K562 (cell line): ENCODE measurements around the gene YIF1A. TPM values are rescaled to one million over a fixed set of nuclear protein-coding genes. Genes with fewer than 3 reads are reported as not detected.

Experiments used
- ERF ChIP-seq: fragments of 450-650 bp; formaldehyde crosslinking; IDR thresholded peaks from 2 replicates; pipeline ENCODE4 v1.4.0; 2020; ENCODE audit warnings: mild to moderate bottlenecking, mixed read lengths
- GABPA ChIP-seq: fragments of 200-800 bp; sonication (Bioruptor generic); conservative IDR thresholded peaks from 2 replicates; pipeline ENCODE4 v1.6.1; 2016; ENCODE audit warnings: low read depth, missing genetic modification characterization, missing compliant biosample characterization
- HMG20B ChIP-seq: fragments of 250-450 bp; sonication (Bioruptor Pico); IDR thresholded peaks from 2 replicates; pipeline ENCODE4 v1.5.0; 2021; ENCODE audit warnings: mild to moderate bottlenecking
- HOXB6 ChIP-seq: fragments of 250-450 bp; sonication (Bioruptor Pico); IDR thresholded peaks from 2 replicates; pipeline ENCODE4 v1.5.1; 2022; ENCODE audit warnings: mild to moderate bottlenecking, borderline replicate concordance
- JUND ChIP-seq, 2 experiments: IDR thresholded peaks; 2 replicates in 1 of 2; 3 replicates in 1 of 2; pipeline ENCODE4 v1.6.1; 2011; ENCODE audit warnings: borderline replicate concordance in 2 of 2, low read depth in 2 of 2, low read length in 2 of 2, improper control_type of control experiment in 1 of 2, missing biosample characterization in 1 of 2, missing genetic modification characterization in 1 of 2, missing genetic modification reagents in 1 of 2
- KDM1A ChIP-seq, 2 experiments: fragments of 450-650 bp; IDR thresholded peaks; 2 replicates each; pipeline ENCODE4 v1.6.1; 2016; ENCODE audit warnings: mild to moderate bottlenecking in 2 of 2
- NCOR1 ChIP-seq: fragments of 450-650 bp; IDR thresholded peaks from 2 replicates; pipeline ENCODE4 v1.6.1; 2016; ENCODE audit warnings: mild to moderate bottlenecking, moderate library complexity
- POLR2B ChIP-seq: fragments of 450-650 bp; IDR thresholded peaks from 2 replicates; pipeline ENCODE4 v1.6.1; 2018; ENCODE audit warnings: low read depth; ENCODE audit not compliant: partially characterized antibody
- PRPF4 ChIP-seq: fragments of 200-400 bp; formaldehyde crosslinking; IDR thresholded peaks from one replicate; pipeline ENCODE4 v1.6.1; 2017; ENCODE audit warnings: low read length, low read depth, mild to moderate bottlenecking; ENCODE audit not compliant: insufficient read depth, poor library complexity, severe bottlenecking
- RBM22 ChIP-seq: fragments of 200-400 bp; formaldehyde crosslinking; IDR thresholded peaks from 2 replicates; pipeline ENCODE4 v1.6.1; 2018; ENCODE audit warnings: low read length, low read depth; ENCODE audit not compliant: poor library complexity, severe bottlenecking
- SIN3B ChIP-seq: fragments of 450-650 bp; IDR thresholded peaks from 2 replicates; pipeline ENCODE4 v1.6.1; 2017; ENCODE audit warnings: low read depth, mild to moderate bottlenecking, moderate library complexity
- SMAD1 ChIP-seq: fragments of 150-350 bp; IDR thresholded peaks from 2 replicates; pipeline ENCODE4 v1.6.1; 2014; ENCODE audit warnings: low read length, low read depth; ENCODE audit not compliant: partially characterized antibody
- ZC3H4 ChIP-seq: sonication (generic); formaldehyde crosslinking; IDR thresholded peaks from 2 replicates; pipeline ENCODE4 v1.9.0; 2021; ENCODE audit warnings: missing genetic modification reagents, borderline replicate concordance
- ZNF146 ChIP-seq: IDR thresholded peaks from one replicate; pipeline ENCODE4 v1.6.1; 2018; ENCODE audit warnings: missing compliant biosample characterization; ENCODE audit not compliant: unreplicated experiment
- ZNF274 ChIP-seq: IDR thresholded peaks from 2 replicates; pipeline ENCODE4 v1.6.1; 2011; ENCODE audit warnings: low read depth, mild to moderate bottlenecking, low read length, moderate library complexity, borderline replicate concordance
- ZSCAN32 ChIP-seq: fragments of 450-650 bp; formaldehyde crosslinking; IDR thresholded peaks from 2 replicates; pipeline ENCODE4 v1.4.0; 2020; ENCODE audit warnings: mild to moderate bottlenecking, moderate library complexity
- polyA plus RNA-seq, 8 experiments: library from polyadenylated mRNA; depleted of rRNA in 4 of 8; stranded (reverse) in 5 of 8; unstranded in 3 of 8; fragments of >200 nt; fragmentation: Nextera tagmentation in 2 of 8; fragmentation: Illumina TruSeq in 1 of 8; extraction: Ambion mirVana in 2 of 8; extraction: Trizol in 1 of 8; gene quantifications; 2 replicates each; pipeline versions ENCODE4 v1.2.1 to v1.2.3, GENCODE V29; 2011 to 2014; ENCODE audit warnings: inconsistent platforms in 1 of 8, missing spikeins in 1 of 8
- total RNA-seq, 7 experiments: library from RNA; depleted of rRNA in 6 of 7; stranded (reverse); fragments of >200 nt in 6 of 7; fragmentation: Illumina TruSeq in 2 of 7; extraction: Trizol in 2 of 7; gene quantifications; 2 replicates each; pipeline versions ENCODE4 v1.2.1 to v1.2.3, GENCODE V29; 2011 to 2021; ENCODE audit warnings: low replicate concordance in 1 of 7

The YIF1A gene
- total and polyA plus RNA-seq, 9 of the 15 experiments (the other 6 are each of a cell fraction or from before 2014, with no cell fraction given) = 8.6 to 121 (median 77.2) TPM

DNA sequence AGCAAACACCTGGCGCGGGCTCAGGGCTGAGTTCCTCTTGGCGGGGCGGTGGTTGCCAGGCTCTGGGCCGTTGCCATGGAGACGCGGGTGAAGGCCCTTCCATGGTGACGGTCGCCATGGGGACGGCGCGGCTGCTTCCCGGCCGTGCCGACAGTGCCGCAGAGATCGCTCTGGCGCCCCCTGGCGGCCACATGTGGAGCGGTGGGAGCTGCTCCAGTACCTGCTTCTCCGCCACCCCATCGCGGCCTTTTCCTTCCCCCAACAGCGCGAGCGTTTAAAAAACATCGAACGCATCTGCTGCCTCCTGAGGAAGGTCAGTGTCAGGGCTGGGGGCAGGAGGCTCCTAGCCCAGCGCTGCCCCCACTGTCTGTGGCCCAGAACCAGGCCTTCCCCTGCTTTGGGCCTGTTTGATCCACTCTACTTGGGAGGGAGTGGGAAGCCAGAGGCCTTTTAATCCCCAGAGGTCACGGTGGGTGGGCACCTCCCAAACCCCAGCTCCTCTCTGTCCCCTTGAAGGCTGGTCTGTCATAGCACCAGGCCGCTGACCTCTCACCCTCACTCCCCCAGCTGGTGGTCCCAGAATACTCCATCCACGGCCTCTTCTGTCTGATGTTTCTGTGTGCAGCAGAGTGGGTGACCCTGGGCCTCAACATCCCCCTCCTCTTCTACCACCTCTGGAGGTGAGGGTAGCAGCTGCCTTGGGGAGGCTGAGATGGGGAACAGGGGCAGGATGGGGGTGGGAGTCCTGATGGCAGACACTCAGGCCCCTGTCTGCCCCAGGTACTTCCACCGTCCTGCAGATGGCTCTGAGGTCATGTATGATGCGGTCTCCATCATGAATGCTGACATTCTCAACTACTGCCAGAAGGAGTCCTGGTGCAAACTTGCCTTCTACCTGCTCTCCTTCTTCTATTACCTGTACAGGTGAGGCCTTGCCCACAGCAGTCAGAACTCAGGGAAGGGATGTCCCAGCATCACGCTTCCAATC lies 6.2 kb downstream of the YIF1A start (continued):
- TF ChIP-seq SMAD1 (no peak), ZC3H4 (CRISPR knock-in tag) (no peak), ERF (CRISPR knock-in tag) (0 out of 2 replicates have a peak, but pooled peaks have one; percentile 44), KDM1A (IDR thresholded peaks at IDR 0.05) (peak in 1 of 2 experiments; percentile 65; a peak in 1 of 4 replicates), RBM22 (peak; percentile 100), HMG20B (CRISPR knock-in tag) (no peak), HOXB6 (CRISPR knock-in tag) (no peak), PRPF4 (no peak), SIN3B (no peak), NCOR1 (no peak), POLR2B (peak; percentile 40), JUND (IDR thresholded peaks at IDR 0.05; ENCODE audit: borderline replicate concordance, low read depth, low read length) (peak; percentile 55), JUND (tag; IDR thresholded peaks at IDR 0.05; ENCODE audit: borderline replicate concordance, low read depth, low read length) (no peak; the same call in 2 of the 3 replicates), ZSCAN32 (CRISPR knock-in tag) (no peak), ZNF146 (no peak), ZNF274 (no peak), GABPA (tag) (no peak)
